WI38 (cell line): ENCODE results near the gene PACRG.

Source experiments
- H3K4me3 ChIP-seq: 2 replicates; pipeline ENCODE4 v1.5.1; 2011; ENCODE audit warnings: low read depth, mild to moderate bottlenecking, control low read depth, low read length
- CTCF ChIP-seq: IDR thresholded peaks from 2 replicates; pipeline ENCODE4 v1.5.1; 2012; ENCODE audit warnings: low read depth, mild to moderate bottlenecking, control low read depth, low read length

PACRG gene

DNA sequence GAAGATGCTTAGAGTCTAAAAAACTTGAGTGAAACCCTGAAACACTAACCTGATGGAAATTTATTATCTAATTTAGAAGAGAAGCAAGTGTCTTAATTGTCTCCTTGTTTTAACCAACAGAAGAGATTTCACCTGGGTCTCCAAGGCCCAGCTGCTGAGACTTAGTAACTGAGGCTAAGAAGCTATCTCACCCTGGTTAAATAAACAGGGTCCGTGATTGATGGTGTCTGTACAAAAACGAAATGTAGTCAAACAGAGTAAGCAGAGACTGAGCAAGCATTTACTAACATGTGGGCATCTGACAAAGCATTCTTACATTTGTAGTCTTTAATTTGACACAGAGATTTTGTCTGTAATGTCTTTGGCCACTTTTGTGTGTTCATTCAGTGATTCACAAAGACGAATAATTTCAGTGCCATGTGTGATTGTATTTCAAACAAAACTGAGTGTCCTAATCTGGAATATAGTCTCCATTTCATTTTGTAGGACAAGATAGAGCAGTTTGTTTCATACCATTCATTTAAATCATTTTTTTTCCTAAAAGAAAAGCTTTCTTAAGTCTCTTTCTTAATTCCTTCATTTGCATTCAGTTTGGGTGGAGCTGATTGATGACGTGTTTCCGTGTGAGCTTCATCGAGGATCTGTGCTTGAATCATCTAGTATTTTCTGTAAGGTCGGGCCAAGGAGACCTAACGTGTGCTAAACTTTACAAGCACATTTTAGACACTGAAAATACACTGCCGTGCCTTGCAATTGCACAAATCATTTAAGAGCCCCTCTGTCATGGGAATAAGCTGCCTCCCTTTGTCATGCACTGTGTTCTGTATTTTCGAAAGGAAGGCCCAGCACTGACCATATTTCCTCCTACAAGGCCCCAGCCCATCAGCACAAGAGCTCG is 516.2 kb downstream of the PACRG start:
- H3K4me3 ChIP-seq, result no peak overlapping the region
- TF ChIP-seq CTCF, result no peak

DNA sequence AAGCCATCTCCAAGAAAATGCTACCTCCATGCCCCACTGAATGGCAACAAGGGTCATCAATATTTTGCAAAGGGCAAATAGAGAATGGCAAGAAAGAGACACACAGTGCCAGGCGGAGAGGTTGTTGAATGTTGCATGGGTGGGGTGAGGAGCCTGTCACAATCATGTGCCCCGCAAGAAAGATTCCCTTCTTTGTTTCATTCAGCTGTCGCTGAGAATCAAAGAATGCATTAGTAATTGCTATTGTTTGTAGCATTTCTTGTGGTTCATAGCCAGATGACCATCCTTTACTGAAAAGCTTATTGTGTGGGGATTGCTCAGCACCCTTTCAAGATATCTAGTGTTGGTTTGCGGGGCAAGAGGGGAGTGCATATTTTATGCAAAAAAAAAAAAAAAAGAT is 520.3 kb downstream of the PACRG start:
- no peak overlapping the region for H3K4me3 ChIP-seq

GRCh38 chr6:163249651-163250101 is 521.9 kb downstream of the PACRG start:
- no peak overlapping the region for H3K4me3 ChIP-seq
- no peak for TF ChIP-seq CTCF

More for the DNA sequence above, 520.3 kb downstream of the PACRG start:
- no peak for TF ChIP-seq CTCF

DNA sequence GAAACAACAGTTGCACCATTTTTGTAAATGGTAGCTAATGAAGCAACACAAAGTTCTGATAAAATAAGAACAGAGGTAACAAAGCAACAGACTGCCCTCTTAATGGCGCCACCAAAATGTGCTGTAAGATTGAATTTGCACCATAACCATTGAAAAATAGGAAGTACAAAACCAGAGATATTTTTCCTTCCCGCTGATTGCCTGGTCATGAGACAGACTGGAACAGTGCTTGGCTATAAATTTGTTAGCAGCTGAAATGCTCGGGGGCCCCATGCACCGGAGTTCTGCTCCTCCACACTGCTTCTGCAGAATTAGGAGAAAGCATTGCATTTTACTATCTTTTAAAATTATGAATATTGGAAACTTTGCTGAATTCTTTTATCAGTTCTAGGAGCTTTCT is 522.3 kb downstream of the PACRG start:
- no peak overlapping the region for H3K4me3 ChIP-seq
- TF ChIP-seq CTCF, result no peak

- TF ChIP-seq CTCF, result no peak
- no peak overlapping the region for H3K4me3 ChIP-seq
These were observed 524.4 kb downstream of the PACRG start for GRCh38 chr6:163252061-163252591.

- TF ChIP-seq CTCF, result no peak
- H3K4me3 ChIP-seq, result no peak overlapping the region
These were observed 525.9 kb downstream of the PACRG start for GRCh38 chr6:163253556-163254213.
